Measurements from ENCODE around the gene UBE2Z. TPM values are rescaled to one million over a fixed set of nuclear protein-coding genes. Genes with fewer than 3 reads are reported as not detected.

The UBE2Z gene
- total and polyA plus RNA-seq, 2 experiments from 2014 or later = 85.6 to 124 TPM

DNA sequence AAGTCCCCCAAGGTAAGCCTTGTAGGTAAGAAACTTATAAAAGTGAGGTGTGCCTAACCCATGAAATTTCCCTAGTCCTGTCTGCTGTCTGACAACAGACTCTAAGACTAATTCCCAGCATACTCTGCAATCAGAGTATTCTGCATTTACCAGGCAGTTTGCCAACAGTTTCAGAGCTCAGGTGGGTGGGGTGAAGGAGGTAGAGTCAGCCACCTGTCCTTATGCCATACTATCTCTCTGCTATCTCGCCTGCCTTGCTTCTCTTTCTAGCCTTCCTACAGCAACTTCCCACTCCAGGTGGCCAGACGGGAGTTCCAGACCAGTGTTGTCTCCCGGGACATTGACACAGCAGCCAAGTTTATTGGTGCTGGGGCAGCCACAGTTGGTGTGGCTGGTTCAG is 13.3 kb upstream of the UBE2Z start:
- 81 to 85% methylated on average over 3 of the region's 3 CpGs for WGBS, 2 experiments (ENCODE audit: low coverage in 1 of 2, low lambda C conversion rate in 2 of 2, missing lambda C conversion rate in 2 of 2)
- H3K36me3 ChIP-seq (ENCODE audit: low read depth) = no peaks in the 10 kb centered on the region
- H3K9me2 ChIP-seq (ENCODE audit: insufficient read depth) = no peaks in the 10 kb centered on the region
- no peaks in the 10 kb centered on the region for H3K9me3 ChIP-seq (ENCODE audit: low read depth)
- no peak overlapping the region for H3K27ac ChIP-seq
- H3F3A ChIP-seq (ENCODE audit: insufficient read depth) = peaks cover 9% of the 10 kb centered on the region; the same call in 1 of the 2 replicates
- no peaks in the 10 kb centered on the region for H3K27me3 ChIP-seq (replicated peaks; ENCODE audit: insufficient read depth)
- H3K4me2 ChIP-seq (ENCODE audit: unreplicated experiment) = no peak overlapping the region
- H2AFZ ChIP-seq = no peak overlapping the region
- in situ Hi-C loops (cut with MboI) = no loop called here
- H3K9ac ChIP-seq = no peak overlapping the region
- no peak for TF ChIP-seq EZH2 (IDR thresholded peaks at IDR 0.05; ENCODE audit: insufficient read depth, poor library complexity, severe bottlenecking)
- TF ChIP-seq EZH2phosphoT487 (IDR thresholded peaks at IDR 0.05; ENCODE audit: insufficient read depth, low read depth) = no peak
- no peaks in the 10 kb centered on the region for H4K20me1 ChIP-seq (ENCODE audit: insufficient read depth)
- H3K79me2 ChIP-seq (ENCODE audit: insufficient read depth) = peaks cover 26% of the 10 kb centered on the region
- peaks cover 8% of the 10 kb centered on the region; the same call in 1 of the 2 replicates for H3K4me1 ChIP-seq (ENCODE audit: insufficient read depth)
- DNase-seq = no peak
- no peak overlapping the region for H3K4me3 ChIP-seq

DNA sequence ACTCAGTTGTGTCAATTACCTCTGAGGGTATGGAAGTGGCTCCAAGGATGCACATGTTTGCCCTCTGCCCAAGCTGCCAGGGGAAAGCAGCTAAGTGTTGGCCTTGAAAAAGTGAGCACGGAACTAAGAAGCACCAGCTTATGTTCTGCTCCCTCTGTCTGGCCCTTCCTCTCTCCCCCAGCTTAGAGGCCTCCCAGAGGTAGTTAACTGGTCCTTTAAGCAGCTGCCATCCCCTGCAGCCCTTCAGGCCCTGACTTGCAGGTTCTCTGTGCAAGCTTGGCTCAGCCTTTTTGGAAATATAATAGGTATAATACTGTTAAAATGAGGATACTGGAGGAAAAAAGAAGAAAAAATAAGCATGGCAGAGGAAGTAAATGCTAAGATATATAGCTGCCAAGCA is 7.0 kb upstream of the UBE2Z start:
- Histone ChIP-seq H2AFZ (no peak overlapping the region), H3K9ac (no peak overlapping the region), H3K27ac (no peak overlapping the region), H3K27me3 (replicated peaks; ENCODE audit: insufficient read depth) (no peaks in the 10 kb centered on the region), H3F3A (ENCODE audit: insufficient read depth) (peaks cover 14% of the 10 kb centered on the region), H4K20me1 (ENCODE audit: insufficient read depth) (no peaks in the 10 kb centered on the region), H3K9me2 (ENCODE audit: insufficient read depth) (no peaks in the 10 kb centered on the region), H3K36me3 (ENCODE audit: low read depth) (no peaks in the 10 kb centered on the region), H3K79me2 (ENCODE audit: insufficient read depth) (no peaks in the 10 kb centered on the region), H3K4me1 (ENCODE audit: insufficient read depth) (peaks cover 8% of the 10 kb centered on the region; the same call in 1 of the 2 replicates), H3K4me2 (ENCODE audit: unreplicated experiment) (no peak overlapping the region), H3K9me3 (ENCODE audit: low read depth) (no peaks in the 10 kb centered on the region), H3K4me3 (no peak overlapping the region)
- no peak for DNase-seq
- in situ Hi-C loops (cut with MboI) = no loop called here
- 92 to 100% methylated on average over 1 of the region's 1 CpG for WGBS, 2 experiments (ENCODE audit: low coverage in 1 of 2, low lambda C conversion rate in 2 of 2, missing lambda C conversion rate in 2 of 2)
- TF ChIP-seq EZH2phosphoT487 (IDR thresholded peaks at IDR 0.05; ENCODE audit: insufficient read depth, low read depth) = no peak
- TF ChIP-seq EZH2 (IDR thresholded peaks at IDR 0.05; ENCODE audit: insufficient read depth, poor library complexity, severe bottlenecking) = no peak

DNA sequence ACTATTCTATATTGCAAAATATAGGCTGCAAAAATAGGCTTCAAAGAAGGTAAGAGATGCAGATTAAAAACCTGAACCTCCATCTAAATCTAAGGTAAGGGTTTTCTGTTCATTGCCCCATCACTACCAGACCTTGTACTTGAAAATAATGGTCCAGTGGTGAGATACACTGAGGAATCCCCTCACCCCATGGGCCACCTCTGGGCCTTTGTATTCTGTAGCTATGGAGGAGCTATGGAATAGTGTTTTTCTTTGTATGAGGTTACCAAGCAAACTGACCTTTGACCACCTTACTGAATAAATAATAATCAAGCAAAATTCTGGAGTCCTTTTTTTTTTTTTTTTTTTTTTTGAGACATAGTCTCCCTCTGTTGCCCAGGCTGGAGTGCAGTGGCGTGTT is 4.8 kb upstream of the UBE2Z start:
- 100% methylated on average over 1 of the region's 1 CpG for WGBS, 2 experiments (ENCODE audit: low coverage in 1 of 2, low lambda C conversion rate in 2 of 2, missing lambda C conversion rate in 2 of 2)
- Histone ChIP-seq H3K27me3 (replicated peaks; ENCODE audit: insufficient read depth) (no peaks in the 10 kb centered on the region), H3K36me3 (ENCODE audit: low read depth) (no peaks in the 10 kb centered on the region), H2AFZ (no peak overlapping the region), H3F3A (ENCODE audit: insufficient read depth) (peaks cover 10% of the 10 kb centered on the region), H3K9ac (no peak overlapping the region), H3K4me1 (ENCODE audit: insufficient read depth) (peaks cover 15% of the 10 kb centered on the region), H3K9me2 (ENCODE audit: insufficient read depth) (no peaks in the 10 kb centered on the region), H3K9me3 (ENCODE audit: low read depth) (no peaks in the 10 kb centered on the region), H4K20me1 (ENCODE audit: insufficient read depth) (no peaks in the 10 kb centered on the region), H3K4me3 (no peak overlapping the region), H3K4me2 (ENCODE audit: unreplicated experiment) (no peak overlapping the region), H3K79me2 (ENCODE audit: insufficient read depth) (peaks cover 13% of the 10 kb centered on the region), H3K27ac (no peak overlapping the region)
- in situ Hi-C loops (cut with MboI) = no loop called here
- DNase-seq = no peak
- no peak for TF ChIP-seq EZH2 (IDR thresholded peaks at IDR 0.05; ENCODE audit: insufficient read depth, poor library complexity, severe bottlenecking)
- TF ChIP-seq EZH2phosphoT487 (IDR thresholded peaks at IDR 0.05; ENCODE audit: insufficient read depth, low read depth) = no peak

DNA sequence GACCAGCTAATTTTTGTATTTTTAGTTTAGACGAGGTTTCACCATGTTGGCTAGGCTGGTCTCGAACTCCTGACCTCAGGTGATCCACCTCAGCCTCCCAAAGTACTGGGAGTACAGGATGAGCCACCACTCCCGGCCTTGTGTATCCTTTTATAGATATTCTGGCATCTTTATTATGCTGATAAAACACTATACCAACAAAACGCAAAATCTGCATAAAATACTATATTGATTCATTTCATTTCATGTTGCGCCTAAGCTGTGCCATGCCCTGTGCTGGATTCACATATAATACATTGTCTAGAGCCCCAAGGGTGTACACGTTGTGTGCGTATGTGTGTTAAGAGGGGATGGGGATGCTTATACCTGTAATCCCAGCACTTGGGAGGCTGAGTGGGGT is 3.8 kb upstream of the UBE2Z start:
- in situ Hi-C loops (cut with MboI) = no loop called here

More for the DNA sequence above, 3.8 kb upstream of the UBE2Z start:
- Histone ChIP-seq H3F3A (ENCODE audit: insufficient read depth) (peaks cover 14% of the 10 kb centered on the region), H3K36me3 (ENCODE audit: low read depth) (no peaks in the 10 kb centered on the region), H3K9me3 (ENCODE audit: low read depth) (no peaks in the 10 kb centered on the region), H3K4me3 (no peak overlapping the region), H3K27me3 (replicated peaks; ENCODE audit: insufficient read depth) (no peaks in the 10 kb centered on the region), H3K79me2 (ENCODE audit: insufficient read depth) (peaks cover 21% of the 10 kb centered on the region), H3K9me2 (ENCODE audit: insufficient read depth) (no peaks in the 10 kb centered on the region), H3K4me1 (ENCODE audit: insufficient read depth) (peaks cover 15% of the 10 kb centered on the region), H3K9ac (no peak overlapping the region), H4K20me1 (ENCODE audit: insufficient read depth) (no peaks in the 10 kb centered on the region), H3K4me2 (ENCODE audit: unreplicated experiment) (no peak overlapping the region), H3K27ac (no peak overlapping the region), H2AFZ (no peak overlapping the region)
- 86 to 89% methylated on average over 7 of the region's 7 CpGs for WGBS, 2 experiments (ENCODE audit: low coverage in 1 of 2, low lambda C conversion rate in 2 of 2, missing lambda C conversion rate in 2 of 2)
- TF ChIP-seq EZH2phosphoT487 (IDR thresholded peaks at IDR 0.05; ENCODE audit: insufficient read depth, low read depth) (no peak), EZH2 (IDR thresholded peaks at IDR 0.05; ENCODE audit: insufficient read depth, poor library complexity, severe bottlenecking) (no peak)
- no peak for DNase-seq
